A549 (cell line): Measurements from ENCODE around the gene SERINC3.

Experiments
- HOXA7 ChIP-seq: fragments of 250-450 bp; sonication (Bioruptor Pico); IDR thresholded peaks from 2 replicates; pipeline ENCODE4 v1.5.0; 2020; ENCODE audit warnings: mild to moderate bottlenecking, moderate library complexity
- KDM1A ChIP-seq: fragments of 200-600 bp; sonication (generic); IDR thresholded peaks from 2 replicates; pipeline ENCODE4 v1.6.1; 2016; ENCODE audit warnings: low read depth, mild to moderate bottlenecking
- MAFK ChIP-seq: fragments of 450-650 bp; IDR thresholded peaks from 2 replicates; pipeline ENCODE4 v1.6.1; 2014; ENCODE audit not compliant: partially characterized antibody
- NPAS2 ChIP-seq: fragments of 250-450 bp; sonication (Bioruptor Pico); IDR thresholded peaks from 2 replicates; pipeline ENCODE4 v1.8.0; 2022; ENCODE audit warnings: mild to moderate bottlenecking, moderate library complexity, borderline replicate concordance
- POLR2AphosphoS2 ChIP-seq: conservative IDR thresholded peaks from 2 replicates; pipeline ENCODE4 v1.6.1; 2012; ENCODE audit warnings: low read length, improper control_type of control experiment, inconsistent platforms
- RAD21 ChIP-seq, 2 experiments: fragments of >200 bp in 1 of 2; sonication (Bioruptor Twin) in 1 of 2; formaldehyde crosslinking in 1 of 2; IDR thresholded peaks in 1 of 2; conservative IDR thresholded peaks in 1 of 2; 2 replicates in 1 of 2; 3 replicates in 1 of 2; pipeline ENCODE4 v1.6.1; 2012 to 2018; ENCODE audit warnings: inconsistent platforms in 1 of 2
- TFCP2L1 ChIP-seq: fragments of 250-450 bp; sonication (Bioruptor Pico); IDR thresholded peaks from 2 replicates; pipeline ENCODE4 v1.5.0; 2021; ENCODE audit warnings: mild to moderate bottlenecking
- TF ChIP-seq, protein P1 (sequence below): IDR thresholded peaks from 2 replicates; pipeline ENCODE4 v1.6.1; 2012
- TF ChIP-seq, protein P2 (sequence below): fragments of >200 bp; sonication (Bioruptor Twin); formaldehyde crosslinking; IDR thresholded peaks from 3 replicates; pipeline ENCODE4 v1.5.1; 2016
- TF ChIP-seq, protein P3 (sequence below): fragments of 250-450 bp; sonication (Bioruptor Pico); IDR thresholded peaks from 2 replicates; pipeline ENCODE4 v1.5.0; 2021; ENCODE audit warnings: mild to moderate bottlenecking, moderate library complexity, borderline replicate concordance
- TF ChIP-seq, protein P4 (sequence below): fragments of 200-600 bp; sonication (generic); IDR thresholded peaks from 2 replicates; pipeline ENCODE4 v1.6.1; 2016; ENCODE audit warnings: antibody characterized with exemption, mild to moderate bottlenecking, moderate library complexity
- TF ChIP-seq, protein P5 (sequence below): fragments of 450-650 bp; IDR thresholded peaks from 2 replicates; pipeline ENCODE4 v1.6.1; 2014; ENCODE audit warnings: antibody characterized with exemption

DNA sequence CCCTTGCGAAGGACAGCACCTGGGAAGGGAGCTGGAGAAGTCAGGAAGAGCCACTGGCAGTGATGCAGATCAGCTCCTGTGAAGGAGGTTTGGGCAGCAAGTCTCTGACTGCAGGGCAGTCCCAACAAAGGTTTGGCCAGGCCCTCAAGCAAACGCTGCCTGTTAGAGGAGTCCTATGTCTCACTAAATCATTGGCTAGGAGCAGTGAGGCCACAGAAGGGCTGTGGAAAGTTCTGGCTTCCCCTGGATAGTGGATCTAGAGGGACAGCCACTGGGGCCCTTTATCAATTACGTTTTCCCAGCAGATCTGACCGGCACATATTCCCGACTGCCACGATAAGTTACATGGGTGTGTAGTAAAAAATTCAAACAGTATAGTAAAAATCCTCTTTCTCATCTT, 43.7 kb downstream of the SERINC3 start:
- TF ChIP-seq, protein P1, sequence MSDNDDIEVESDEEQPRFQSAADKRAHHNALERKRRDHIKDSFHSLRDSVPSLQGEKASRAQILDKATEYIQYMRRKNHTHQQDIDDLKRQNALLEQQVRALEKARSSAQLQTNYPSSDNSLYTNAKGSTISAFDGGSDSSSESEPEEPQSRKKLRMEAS, result no peak
- TF ChIP-seq NPAS2 (CRISPR knock-in tag) (no peak), MAFK (no peak), TFCP2L1 (CRISPR knock-in tag) (no peak), RAD21 (conservative IDR thresholded peaks at IDR 0.05 in 1 of 2, IDR thresholded peaks at IDR 0.05 in 1 of 2) (no peak), HOXA7 (no peak), KDM1A (no peak), POLR2AphosphoS2 (no peak)
- TF ChIP-seq, protein P2, sequence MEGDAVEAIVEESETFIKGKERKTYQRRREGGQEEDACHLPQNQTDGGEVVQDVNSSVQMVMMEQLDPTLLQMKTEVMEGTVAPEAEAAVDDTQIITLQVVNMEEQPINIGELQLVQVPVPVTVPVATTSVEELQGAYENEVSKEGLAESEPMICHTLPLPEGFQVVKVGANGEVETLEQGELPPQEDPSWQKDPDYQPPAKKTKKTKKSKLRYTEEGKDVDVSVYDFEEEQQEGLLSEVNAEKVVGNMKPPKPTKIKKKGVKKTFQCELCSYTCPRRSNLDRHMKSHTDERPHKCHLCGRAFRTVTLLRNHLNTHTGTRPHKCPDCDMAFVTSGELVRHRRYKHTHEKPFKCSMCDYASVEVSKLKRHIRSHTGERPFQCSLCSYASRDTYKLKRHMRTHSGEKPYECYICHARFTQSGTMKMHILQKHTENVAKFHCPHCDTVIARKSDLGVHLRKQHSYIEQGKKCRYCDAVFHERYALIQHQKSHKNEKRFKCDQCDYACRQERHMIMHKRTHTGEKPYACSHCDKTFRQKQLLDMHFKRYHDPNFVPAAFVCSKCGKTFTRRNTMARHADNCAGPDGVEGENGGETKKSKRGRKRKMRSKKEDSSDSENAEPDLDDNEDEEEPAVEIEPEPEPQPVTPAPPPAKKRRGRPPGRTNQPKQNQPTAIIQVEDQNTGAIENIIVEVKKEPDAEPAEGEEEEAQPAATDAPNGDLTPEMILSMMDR, result no peak
- TF ChIP-seq, protein P3, sequence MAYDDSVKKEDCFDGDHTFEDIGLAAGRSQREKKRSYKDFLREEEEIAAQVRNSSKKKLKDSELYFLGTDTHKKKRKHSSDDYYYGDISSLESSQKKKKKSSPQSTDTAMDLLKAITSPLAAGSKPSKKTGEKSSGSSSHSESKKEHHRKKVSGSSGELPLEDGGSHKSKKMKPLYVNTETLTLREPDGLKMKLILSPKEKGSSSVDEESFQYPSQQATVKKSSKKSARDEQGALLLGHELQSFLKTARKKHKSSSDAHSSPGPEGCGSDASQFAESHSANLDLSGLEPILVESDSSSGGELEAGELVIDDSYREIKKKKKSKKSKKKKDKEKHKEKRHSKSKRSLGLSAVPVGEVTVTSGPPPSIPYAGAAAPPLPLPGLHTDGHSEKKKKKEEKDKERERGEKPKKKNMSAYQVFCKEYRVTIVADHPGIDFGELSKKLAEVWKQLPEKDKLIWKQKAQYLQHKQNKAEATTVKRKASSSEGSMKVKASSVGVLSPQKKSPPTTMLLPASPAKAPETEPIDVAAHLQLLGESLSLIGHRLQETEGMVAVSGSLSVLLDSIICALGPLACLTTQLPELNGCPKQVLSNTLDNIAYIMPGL, result no peak
- TF ChIP-seq, protein P4, sequence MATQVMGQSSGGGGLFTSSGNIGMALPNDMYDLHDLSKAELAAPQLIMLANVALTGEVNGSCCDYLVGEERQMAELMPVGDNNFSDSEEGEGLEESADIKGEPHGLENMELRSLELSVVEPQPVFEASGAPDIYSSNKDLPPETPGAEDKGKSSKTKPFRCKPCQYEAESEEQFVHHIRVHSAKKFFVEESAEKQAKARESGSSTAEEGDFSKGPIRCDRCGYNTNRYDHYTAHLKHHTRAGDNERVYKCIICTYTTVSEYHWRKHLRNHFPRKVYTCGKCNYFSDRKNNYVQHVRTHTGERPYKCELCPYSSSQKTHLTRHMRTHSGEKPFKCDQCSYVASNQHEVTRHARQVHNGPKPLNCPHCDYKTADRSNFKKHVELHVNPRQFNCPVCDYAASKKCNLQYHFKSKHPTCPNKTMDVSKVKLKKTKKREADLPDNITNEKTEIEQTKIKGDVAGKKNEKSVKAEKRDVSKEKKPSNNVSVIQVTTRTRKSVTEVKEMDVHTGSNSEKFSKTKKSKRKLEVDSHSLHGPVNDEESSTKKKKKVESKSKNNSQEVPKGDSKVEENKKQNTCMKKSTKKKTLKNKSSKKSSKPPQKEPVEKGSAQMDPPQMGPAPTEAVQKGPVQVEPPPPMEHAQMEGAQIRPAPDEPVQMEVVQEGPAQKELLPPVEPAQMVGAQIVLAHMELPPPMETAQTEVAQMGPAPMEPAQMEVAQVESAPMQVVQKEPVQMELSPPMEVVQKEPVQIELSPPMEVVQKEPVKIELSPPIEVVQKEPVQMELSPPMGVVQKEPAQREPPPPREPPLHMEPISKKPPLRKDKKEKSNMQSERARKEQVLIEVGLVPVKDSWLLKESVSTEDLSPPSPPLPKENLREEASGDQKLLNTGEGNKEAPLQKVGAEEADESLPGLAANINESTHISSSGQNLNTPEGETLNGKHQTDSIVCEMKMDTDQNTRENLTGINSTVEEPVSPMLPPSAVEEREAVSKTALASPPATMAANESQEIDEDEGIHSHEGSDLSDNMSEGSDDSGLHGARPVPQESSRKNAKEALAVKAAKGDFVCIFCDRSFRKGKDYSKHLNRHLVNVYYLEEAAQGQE, result no peak
- TF ChIP-seq, protein P5, sequence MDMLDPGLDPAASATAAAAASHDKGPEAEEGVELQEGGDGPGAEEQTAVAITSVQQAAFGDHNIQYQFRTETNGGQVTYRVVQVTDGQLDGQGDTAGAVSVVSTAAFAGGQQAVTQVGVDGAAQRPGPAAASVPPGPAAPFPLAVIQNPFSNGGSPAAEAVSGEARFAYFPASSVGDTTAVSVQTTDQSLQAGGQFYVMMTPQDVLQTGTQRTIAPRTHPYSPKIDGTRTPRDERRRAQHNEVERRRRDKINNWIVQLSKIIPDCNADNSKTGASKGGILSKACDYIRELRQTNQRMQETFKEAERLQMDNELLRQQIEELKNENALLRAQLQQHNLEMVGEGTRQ, result no peak
